IMR-90 (cell line): ENCODE measurements around the gene ULK2. TPM values are rescaled to one million over a fixed set of nuclear protein-coding genes. Genes with fewer than 3 reads are reported as not detected.

Source experiments
- ATAC-seq: fragments of 200-7000 bp; cut with Tn5 transposase; 2 replicates; pipeline ENCODE4 v1.9.1; 2020; ENCODE audit warnings: low read depth, mild to moderate bottlenecking, moderate library complexity
- BruUV-seq: library from RNA; stranded (reverse); fragments of 400-500 nt; replicated peaks from 2 replicates; lab custom pipeline; 2021; lab: Mats Ljungman, UMichigan
- CTCF ChIA-PET: fragments of 300-600 bp; formaldehyde crosslinking; extraction: SDS; loops from one replicate; lab custom pipeline; 2021; ENCODE audit warnings: antibody characterized with exemption; lab: Yijun Ruan, JAX
- POLR2A ChIA-PET: fragments of 300-600 bp; sonication (Branson Sonifier 250); formaldehyde crosslinking; loops from one replicate; lab custom pipeline; 2022; ENCODE audit warnings: antibody characterized with exemption; ENCODE audit not compliant: unreplicated experiment; lab: Charles Lee
- DNase-seq: peaks from one replicate; pipeline ENCODE4 v3.0.0; 2013
- H2AFZ ChIP-seq: replicated peaks from 2 replicates; pipeline ENCODE3; 2013; ENCODE audit warnings: low read length, mild to moderate bottlenecking; ENCODE audit not compliant: poor library complexity
- H2AK5ac ChIP-seq: 2 replicates; pipeline ENCODE4 v1.6.1; 2013; ENCODE audit warnings: low read depth, low read length, inconsistent platforms
- H2AK9ac ChIP-seq: replicated peaks from 2 replicates; pipeline ENCODE3; 2013; ENCODE audit warnings: mild to moderate bottlenecking, low read depth, low read length, moderate library complexity; ENCODE audit not compliant: poor library complexity
- H2BK120ac ChIP-seq: 2 replicates; pipeline ENCODE4 v1.6.1; 2013; ENCODE audit warnings: low read depth, low read length, inconsistent platforms
- H2BK15ac ChIP-seq: 3 replicates; pipeline ENCODE4 v1.6.1; 2013; ENCODE audit warnings: low read depth, low read length, inconsistent platforms
- H2BK20ac ChIP-seq: 2 replicates; pipeline ENCODE4 v1.6.1; 2013; ENCODE audit warnings: low read depth, mild to moderate bottlenecking, inconsistent platforms, low read length, moderate library complexity
- H2BK5ac ChIP-seq: 2 replicates; pipeline ENCODE4 v1.6.1; 2013; ENCODE audit warnings: mild to moderate bottlenecking, low read depth, low read length, inconsistent platforms; ENCODE audit not compliant: poor library complexity, severe bottlenecking
- H3K14ac ChIP-seq: replicated peaks from 2 replicates; pipeline ENCODE4 v1.6.1; 2013; ENCODE audit warnings: low read depth, low read length, inconsistent platforms
- H3K18ac ChIP-seq: 2 replicates; pipeline ENCODE4 v1.6.1; 2013; ENCODE audit warnings: low read depth, low read length, control low read depth
- H3K23ac ChIP-seq: 2 replicates; pipeline ENCODE4 v1.6.1; 2013; ENCODE audit warnings: low read depth, low read length, inconsistent platforms
- H3K27ac ChIP-seq: 2 replicates; pipeline ENCODE4 v1.5.1; 2013; ENCODE audit warnings: mild to moderate bottlenecking, control low read depth, low read length; ENCODE audit not compliant: insufficient read depth
- H3K27me3 ChIP-seq: 2 replicates; pipeline ENCODE4 v1.6.1; 2013; ENCODE audit warnings: low read length; ENCODE audit not compliant: control insufficient read depth, insufficient read depth
- H3K36me3 ChIP-seq: 2 replicates; pipeline ENCODE4 v1.6.1; 2013; ENCODE audit warnings: low read length, mixed read lengths; ENCODE audit not compliant: control insufficient read depth, insufficient read depth
- H3K4ac ChIP-seq: 2 replicates; pipeline ENCODE4 v1.6.1; 2013; ENCODE audit warnings: low read depth, low read length, inconsistent platforms
- H3K4me1 ChIP-seq: 2 replicates; pipeline ENCODE4 v1.6.1; 2013; ENCODE audit warnings: low read length, mixed read lengths; ENCODE audit not compliant: control insufficient read depth, insufficient read depth
- H3K4me2 ChIP-seq: 2 replicates; pipeline ENCODE4 v1.6.1; 2013; ENCODE audit warnings: low read depth, mild to moderate bottlenecking, control low read depth, low read length, moderate library complexity
- H3K4me3 ChIP-seq: 2 replicates; pipeline ENCODE4 v1.5.1; 2013; ENCODE audit warnings: low read depth, mild to moderate bottlenecking, control low read depth, low read length, moderate library complexity; ENCODE audit not compliant: insufficient read depth
- H3K56ac ChIP-seq: 2 replicates; pipeline ENCODE4 v1.6.1; 2013; ENCODE audit warnings: low read length, inconsistent platforms; ENCODE audit not compliant: insufficient read depth; ENCODE audit errors: extremely low read depth
- H3K79me1 ChIP-seq, 2 experiments: 2 replicates each; pipeline ENCODE4 v1.6.1; 2013; ENCODE audit warnings: low read length in 2 of 2, inconsistent platforms in 1 of 2, low read depth in 1 of 2
- H3K9ac ChIP-seq: 2 replicates; pipeline ENCODE4 v1.6.1; 2013; ENCODE audit warnings: low read depth, low read length, control low read depth
- H3K9me1 ChIP-seq: 2 replicates; pipeline ENCODE4 v1.6.1; 2013; ENCODE audit warnings: low read length, inconsistent platforms; ENCODE audit not compliant: insufficient read depth
- H3K9me3 ChIP-seq: 2 replicates; pipeline ENCODE4 v1.6.1; 2013; ENCODE audit warnings: low read length; ENCODE audit not compliant: control insufficient read depth, insufficient read depth
- H4K20me1 ChIP-seq: 2 replicates; pipeline ENCODE4 v1.6.1; 2013; ENCODE audit warnings: low read length, inconsistent platforms; ENCODE audit not compliant: insufficient read depth
- H4K5ac ChIP-seq: 2 replicates; pipeline ENCODE4 v1.6.1; 2013; ENCODE audit warnings: mild to moderate bottlenecking, low read depth, low read length, control low read depth
- H4K8ac ChIP-seq, 2 experiments: 2 replicates each; pipeline ENCODE4 v1.6.1; 2013; ENCODE audit warnings: low read depth in 2 of 2, low read length in 2 of 2, control low read depth in 1 of 2, inconsistent platforms in 1 of 2
- H4K91ac ChIP-seq: 2 replicates; pipeline ENCODE4 v1.6.1; 2013; ENCODE audit warnings: low read depth, low read length, inconsistent platforms; ENCODE audit not compliant: insufficient read depth
- CEBPB ChIP-seq: IDR thresholded peaks from 2 replicates; pipeline ENCODE4 v1.6.1; 2012; ENCODE audit warnings: low read depth, low read length, improper control_type of control experiment
- CHD1 ChIP-seq: IDR thresholded peaks from 2 replicates; pipeline ENCODE4 v1.6.1; 2012; ENCODE audit warnings: low read depth, low read length, improper control_type of control experiment
- ELK1 ChIP-seq: fragments of 150-350 bp; IDR thresholded peaks from 2 replicates; pipeline ENCODE4 v1.6.1; 2016; ENCODE audit warnings: low read depth, mild to moderate bottlenecking, low read length, moderate library complexity, borderline replicate concordance
- MAFK ChIP-seq: IDR thresholded peaks from 2 replicates; pipeline ENCODE4 v1.6.1; 2012; ENCODE audit warnings: low read depth, low read length, improper control_type of control experiment
- MAZ ChIP-seq: IDR thresholded peaks from 2 replicates; pipeline ENCODE4 v1.6.1; 2012; ENCODE audit warnings: low read depth, mild to moderate bottlenecking, low read length, improper control_type of control experiment, moderate library complexity, borderline replicate concordance
- MXI1 ChIP-seq: IDR thresholded peaks from 2 replicates; pipeline ENCODE4 v1.6.1; 2012; ENCODE audit warnings: low read depth, mild to moderate bottlenecking, low read length, moderate library complexity, borderline replicate concordance
- NFE2L2 ChIP-seq: fragments of 150-350 bp; IDR thresholded peaks from 2 replicates; pipeline ENCODE4 v1.6.1; 2016; ENCODE audit warnings: low read depth, mild to moderate bottlenecking, low read length
- RAD21 ChIP-seq: IDR thresholded peaks from 2 replicates; pipeline ENCODE4 v1.6.1; 2012; ENCODE audit warnings: low read length, improper control_type of control experiment
- RCOR1 ChIP-seq: IDR thresholded peaks from 2 replicates; pipeline ENCODE4 v1.6.1; 2012; ENCODE audit warnings: mild to moderate bottlenecking, low read length, improper control_type of control experiment; ENCODE audit not compliant: insufficient replicate concordance
- WGBS, 2 experiments: methylation state at CpG; one replicate each; pipeline versions ENCODE4 v1.1.5 to v1.1.7; 2013; ENCODE audit warnings: missing lambda C conversion rate in 2 of 2; ENCODE audit not compliant: insufficient read length in 1 of 2; ENCODE audit errors: extremely low coverage in 2 of 2; 5-methylcytosine and 5-hydroxymethylcytosine counted together
- dilution Hi-C: fragments of 300-500 bp; cut with HindIII; formaldehyde crosslinking; loops from one replicate; pipeline ENCODE4 v1.14.3; 2018; ENCODE audit warnings: low sequenced_read_pairs; ENCODE audit not compliant: unreplicated experiment
- in situ Hi-C: fragments of 300-500 bp; cut with MboI; formaldehyde crosslinking; loops from 3 replicates; pipeline ENCODE4 v1.14.3; 2019; ENCODE audit warnings: low sequenced_read_pairs, inconsistent platforms, mixed read lengths
- intact Hi-C: fragments of 100-400 bp; cut with micrococcal nuclease; formaldehyde crosslinking; loops from 2 replicates; pipeline ENCODE4 v1.10.0; 2022
- polyA plus RNA-seq, 3 experiments: library from polyadenylated mRNA; depleted of rRNA; stranded (reverse); fragments of >200 nt; gene quantifications; 2 replicates each; pipeline ENCODE4 v1.2.3, GENCODE V29; 2012; ENCODE audit warnings: low replicate concordance in 1 of 3
- total RNA-seq: library from RNA; depleted of rRNA; stranded (reverse); fragments of >200 nt; gene quantifications from 2 replicates; pipeline ENCODE4 v1.2.3, GENCODE V29; 2012

Gene ULK2
- total and polyA plus RNA-seq, 2 of the 4 experiments (the other 2 are of a cell fraction) = 8.9 to 10.8 TPM

DNA sequence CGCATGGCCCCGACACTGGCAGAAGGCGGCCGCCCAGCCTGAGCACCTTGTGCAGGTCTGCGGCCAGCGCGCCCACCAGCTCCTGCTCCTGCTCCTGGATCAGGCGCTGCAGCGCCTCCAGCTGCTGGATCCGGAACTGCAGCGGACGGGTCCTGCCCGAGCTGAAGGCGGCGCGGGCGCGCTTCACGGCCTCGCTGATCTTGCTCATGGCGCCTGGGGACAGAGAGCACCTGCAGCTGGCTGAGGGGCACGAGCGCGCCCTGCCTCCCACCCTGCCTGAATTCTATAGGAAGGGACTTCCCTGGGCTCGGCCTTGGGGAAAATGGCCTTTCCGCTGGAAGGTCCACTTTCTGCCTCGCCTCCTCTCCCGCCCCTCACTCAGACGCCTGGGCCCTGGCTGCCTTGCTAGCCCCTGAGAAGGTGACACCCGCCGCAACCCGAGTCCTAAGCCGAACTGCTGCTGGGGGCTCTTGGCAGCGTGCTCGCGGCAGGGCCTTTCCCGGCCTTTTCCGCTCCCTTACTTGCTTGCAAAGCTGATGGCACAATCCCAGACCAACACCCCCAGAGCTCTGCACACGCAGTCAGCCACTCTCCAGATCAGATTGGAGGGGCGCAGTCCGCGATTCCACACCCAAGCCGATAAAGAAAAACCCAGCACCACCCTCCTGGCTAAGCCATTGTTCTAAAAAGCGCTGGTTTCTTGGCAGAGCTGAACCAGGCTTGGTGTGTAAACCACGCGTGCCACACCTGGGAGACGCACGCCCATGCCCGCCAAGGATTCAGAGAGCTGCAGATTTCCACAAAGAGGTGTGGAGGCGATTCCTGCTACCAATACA is 122.6 kb downstream of the ULK2 start (continued):
- TF ChIP-seq RCOR1 = no peak

DNA sequence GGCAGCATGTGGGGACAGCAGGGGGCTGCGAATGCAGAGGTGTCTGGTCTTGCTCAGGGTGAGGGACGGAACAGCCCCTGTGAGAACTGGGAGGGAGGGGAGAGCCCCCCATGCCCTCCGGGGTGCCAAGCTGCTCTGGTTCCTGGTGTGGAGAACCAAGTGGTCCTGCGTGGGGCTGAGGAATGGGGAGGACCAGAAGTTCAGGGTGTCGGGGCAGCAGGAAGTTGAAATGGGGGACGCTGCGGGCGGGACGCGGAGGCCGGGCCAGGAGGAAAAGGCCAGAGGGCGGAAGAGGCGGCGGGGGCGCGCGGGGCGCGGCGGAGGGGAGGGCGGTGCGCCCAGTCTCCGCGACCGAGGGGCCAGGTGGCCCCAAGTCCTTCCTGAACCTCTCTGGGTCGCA is 123.2 kb downstream of the ULK2 start:
- Histone ChIP-seq H3K56ac (no peak overlapping the region), H3K23ac (no peak overlapping the region), H3K18ac (no peak overlapping the region; the same call in 1 of the 2 replicates), H3K14ac (no peak overlapping the region), H4K5ac (no peak overlapping the region), H3K4me1 (no peaks in the 10 kb centered on the region), H2AFZ (peak overlapping the region; percentile 56), H3K4me2 (peak overlapping the region; percentile 46; the same call in 1 of the 2 replicates), H2BK5ac (no peak overlapping the region), H2BK15ac (no peak overlapping the region), H3K9ac (no peak overlapping the region), H2BK20ac (no peak overlapping the region), H3K36me3 (no peaks in the 10 kb centered on the region), H3K4me3 (no peak overlapping the region), H4K8ac (no peak overlapping the region), H3K9me1 (no peaks in the 10 kb centered on the region), H3K9me3 (no peaks in the 10 kb centered on the region), H4K91ac (no peak overlapping the region), H4K20me1 (no peaks in the 10 kb centered on the region), H2BK120ac (no peak overlapping the region), H3K27ac (no peak overlapping the region), H3K27me3 (peaks cover 36% of the 10 kb centered on the region), H3K79me1 (no peaks in the 10 kb centered on the region), H2AK5ac (no peak overlapping the region), H3K4ac (no peak overlapping the region), H2AK9ac (no peak overlapping the region)
- no CpG with 5 or more reads among the region's 26 CpGs for WGBS, 2 experiments
- TF ChIP-seq CHD1 = no peak
- TF ChIP-seq MAZ = no peak
- TF ChIP-seq MAFK = no peak
- no peak for TF ChIP-seq ELK1
- no peak for TF ChIP-seq CEBPB
- no peak for TF ChIP-seq MXI1
- no peak for TF ChIP-seq RCOR1
- no peak for TF ChIP-seq RAD21
- no peak for TF ChIP-seq NFE2L2
- in situ Hi-C loops (no loop called here), intact Hi-C loops (no loop called here), dilution Hi-C loops (no loop called here)
- BruUV-seq = no TSS peak
- POLR2A ChIA-PET = no interaction called here
- DNase-seq (no peak), ATAC-seq (peak; percentile 15; the same call in 1 of the 2 replicates)
- CTCF ChIA-PET = interaction anchor here (1.0 to 1.5 kb wide), 8 partner anchors 10 to 174 kb away, joined by 3 to 5 read pairs (median 4); no protein-coding TSS in a partner anchor
